Colonic mucosa (tissue), 4 donors: ENCODE data around the gene SLC35A4. TPM values are rescaled to one million over a fixed set of nuclear protein-coding genes. Genes with fewer than 3 reads are reported as not detected.

Source experiments
- DNase-seq: peaks from one replicate; pipeline ENCODE4 v3.0.0-alpha.2; 2020
- H3K27ac ChIP-seq: fragments of 200-600 bp; one replicate; pipeline ENCODE4 v1.8.0; 2021
- H3K27me3 ChIP-seq: fragments of 200-600 bp; one replicate; pipeline ENCODE4 v1.8.0; 2021
- H3K36me3 ChIP-seq: fragments of 200-600 bp; one replicate; pipeline ENCODE4 v1.8.0; 2021
- H3K4me1 ChIP-seq: fragments of 200-600 bp; one replicate; pipeline ENCODE4 v1.8.0; 2021; ENCODE audit warnings: mild to moderate bottlenecking
- H3K4me3 ChIP-seq: fragments of 200-600 bp; one replicate; pipeline ENCODE4 v1.8.0; 2021
- H3K9ac ChIP-seq, 2 donors: one replicate each; pipeline ENCODE4 v1.7.0; 2013; ENCODE audit warnings: control low read depth in 2 of 2, low read depth in 2 of 2, low read length in 2 of 2
- H3K9me3 ChIP-seq: fragments of 200-600 bp; one replicate; pipeline ENCODE4 v1.8.0; 2021
- intact Hi-C: fragments of 100-400 bp; cut with DNase I; formaldehyde crosslinking; loops from one replicate; pipeline ENCODE4 v1.14.1; 2022
- total RNA-seq, 2 donors: library from RNA; stranded (reverse); fragmentation: NEBNext Ultra II Directional in 1 of 2; extraction: Animal tissue kit (Norgen Biotek cat#: 25700) in 1 of 2; gene quantifications; one replicate each; pipeline ENCODE4 v1.2.1, GENCODE V29; 2021
- TF ChIP-seq, protein P1 (sequence below): fragments of 200-600 bp; IDR thresholded peaks from one replicate; pipeline ENCODE4 v1.8.0; 2022; ENCODE audit warnings: antibody characterized with exemption, mild to moderate bottlenecking
- donor health status: healthy.
- donor health status: DM: no; HTN: no; CAD: no.
- donor health status: DM: no; HTN: no; CAD: no.

The SLC35A4 gene
- total RNA-seq, 2 donors from 2014 or later: 78.1 to 129 TPM

DNA sequence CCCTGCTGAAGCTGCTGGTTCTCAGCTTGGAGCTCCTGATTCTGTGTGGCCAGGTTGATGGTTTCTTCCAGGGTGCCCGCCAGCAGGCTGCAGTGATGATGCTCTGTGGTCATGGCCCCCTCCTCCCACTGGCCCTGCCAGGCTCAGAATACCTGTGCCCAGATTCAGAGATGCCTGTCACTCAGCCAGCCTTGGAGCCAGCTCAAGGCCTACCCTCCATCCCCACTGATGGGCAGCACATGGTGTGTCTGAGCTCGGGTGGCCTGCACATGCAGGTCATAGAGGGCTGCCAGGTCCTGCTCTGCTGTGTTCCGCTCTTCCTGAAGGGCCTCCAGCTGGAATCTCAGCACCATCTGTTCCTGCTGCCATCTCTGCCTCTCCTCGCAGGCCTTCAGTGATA, 5.4 kb downstream of the SLC35A4 start:
- H3K4me1 ChIP-seq: peaks cover 5% of the 10 kb centered on the region
- DNase-seq: no peak
- H3K4me3 ChIP-seq: no peak overlapping the region

DNA sequence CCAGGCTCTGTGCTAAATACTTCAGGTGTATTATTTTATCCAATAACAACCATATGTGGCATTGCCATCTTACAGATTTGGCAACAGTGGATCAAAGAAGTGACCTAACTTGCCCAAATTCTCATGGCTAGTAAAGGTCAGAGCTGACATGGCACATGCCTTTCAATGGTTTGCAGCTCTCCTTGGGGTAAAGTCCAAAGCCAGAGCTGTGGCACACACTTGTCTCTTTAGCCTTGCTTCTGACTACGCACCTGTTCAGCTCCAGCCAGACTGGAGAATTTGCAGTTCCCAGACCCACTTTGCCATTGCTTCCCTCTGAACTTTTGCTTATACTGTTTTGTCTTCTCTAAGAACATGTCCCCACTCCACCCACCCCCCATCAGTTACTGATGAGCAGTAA, 5.9 kb downstream of the SLC35A4 start:
- H3K4me1 ChIP-seq: peaks cover 4% of the 10 kb centered on the region
- intact Hi-C loops: no loop called here
- no peak overlapping the region for H3K9ac ChIP-seq
- H3K27ac ChIP-seq: no peak overlapping the region
- no peak overlapping the region for H3K4me3 ChIP-seq
- no peaks in the 10 kb centered on the region for H3K9me3 ChIP-seq
- TF ChIP-seq, protein P1, sequence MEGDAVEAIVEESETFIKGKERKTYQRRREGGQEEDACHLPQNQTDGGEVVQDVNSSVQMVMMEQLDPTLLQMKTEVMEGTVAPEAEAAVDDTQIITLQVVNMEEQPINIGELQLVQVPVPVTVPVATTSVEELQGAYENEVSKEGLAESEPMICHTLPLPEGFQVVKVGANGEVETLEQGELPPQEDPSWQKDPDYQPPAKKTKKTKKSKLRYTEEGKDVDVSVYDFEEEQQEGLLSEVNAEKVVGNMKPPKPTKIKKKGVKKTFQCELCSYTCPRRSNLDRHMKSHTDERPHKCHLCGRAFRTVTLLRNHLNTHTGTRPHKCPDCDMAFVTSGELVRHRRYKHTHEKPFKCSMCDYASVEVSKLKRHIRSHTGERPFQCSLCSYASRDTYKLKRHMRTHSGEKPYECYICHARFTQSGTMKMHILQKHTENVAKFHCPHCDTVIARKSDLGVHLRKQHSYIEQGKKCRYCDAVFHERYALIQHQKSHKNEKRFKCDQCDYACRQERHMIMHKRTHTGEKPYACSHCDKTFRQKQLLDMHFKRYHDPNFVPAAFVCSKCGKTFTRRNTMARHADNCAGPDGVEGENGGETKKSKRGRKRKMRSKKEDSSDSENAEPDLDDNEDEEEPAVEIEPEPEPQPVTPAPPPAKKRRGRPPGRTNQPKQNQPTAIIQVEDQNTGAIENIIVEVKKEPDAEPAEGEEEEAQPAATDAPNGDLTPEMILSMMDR: no peak
- H3K36me3 ChIP-seq: peaks cover 8% of the 10 kb centered on the region
- DNase-seq: no peak
- no peaks in the 10 kb centered on the region for H3K27me3 ChIP-seq

More for the DNA sequence above, 5.4 kb downstream of the SLC35A4 start:
- Histone ChIP-seq H3K36me3 (peaks cover 8% of the 10 kb centered on the region), H3K9ac (no peak overlapping the region), H3K27ac (peak overlapping the region; percentile 0), H3K27me3 (no peaks in the 10 kb centered on the region), H3K9me3 (no peaks in the 10 kb centered on the region)
- TF ChIP-seq, protein P1: no peak
- intact Hi-C loops: no loop called here

DNA sequence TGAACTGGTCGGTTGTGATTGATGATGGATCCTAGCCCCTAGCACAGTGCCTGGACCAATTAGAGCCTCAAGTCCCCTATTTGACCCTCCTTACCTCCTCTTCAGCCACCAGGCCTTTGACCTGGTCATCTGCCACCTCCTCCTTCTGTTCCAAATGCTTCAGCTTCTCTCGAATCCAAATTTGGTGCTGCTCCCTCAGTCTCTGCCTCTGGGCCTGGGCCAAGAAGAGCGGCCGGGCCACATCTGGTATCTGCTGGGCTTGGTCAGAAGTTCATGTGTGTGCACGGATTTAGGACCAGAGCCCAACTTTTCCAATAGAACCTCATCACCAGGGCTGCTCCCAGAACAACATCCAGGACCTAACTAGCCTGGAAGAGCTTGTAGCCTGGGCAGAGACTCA, 6.5 kb downstream of the SLC35A4 start:
- TF ChIP-seq, protein P1: no peak
- no peak for DNase-seq
- Histone ChIP-seq H3K9me3 (no peaks in the 10 kb centered on the region), H3K9ac (no peak overlapping the region), H3K36me3 (peaks cover 8% of the 10 kb centered on the region), H3K4me3 (no peak overlapping the region), H3K27ac (no peak overlapping the region), H3K4me1 (no peaks in the 10 kb centered on the region), H3K27me3 (no peaks in the 10 kb centered on the region)
- intact Hi-C loops: no loop called here

DNA sequence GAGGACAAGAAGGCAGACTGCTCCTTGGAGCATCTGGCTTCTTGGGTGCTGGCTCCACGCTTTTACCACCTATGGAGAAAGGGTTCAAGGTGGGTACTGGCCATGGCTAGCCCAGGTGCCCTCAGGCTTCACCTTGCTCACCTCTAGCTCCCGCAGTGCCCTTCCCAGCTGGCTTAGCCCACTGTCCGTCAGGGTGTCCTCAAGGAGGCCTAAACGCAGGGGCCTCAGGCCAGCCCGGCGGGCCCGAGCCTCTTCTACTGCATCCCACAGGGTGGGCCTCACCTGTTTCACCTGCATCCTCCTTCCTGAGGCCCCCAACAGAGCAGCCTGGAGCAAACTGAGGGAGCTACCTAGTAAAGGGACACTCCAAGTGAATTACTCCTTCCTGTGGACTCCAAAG, 9.1 kb downstream of the SLC35A4 start:
- Histone ChIP-seq H3K9me3 (no peaks in the 10 kb centered on the region), H3K27me3 (no peaks in the 10 kb centered on the region), H3K36me3 (no peaks in the 10 kb centered on the region), H3K27ac (no peak overlapping the region), H3K4me1 (no peaks in the 10 kb centered on the region), H3K9ac (no peak overlapping the region), H3K4me3 (no peak overlapping the region)
- no peak for DNase-seq
- TF ChIP-seq, protein P1: no peak
- intact Hi-C loops: no loop called here

DNA sequence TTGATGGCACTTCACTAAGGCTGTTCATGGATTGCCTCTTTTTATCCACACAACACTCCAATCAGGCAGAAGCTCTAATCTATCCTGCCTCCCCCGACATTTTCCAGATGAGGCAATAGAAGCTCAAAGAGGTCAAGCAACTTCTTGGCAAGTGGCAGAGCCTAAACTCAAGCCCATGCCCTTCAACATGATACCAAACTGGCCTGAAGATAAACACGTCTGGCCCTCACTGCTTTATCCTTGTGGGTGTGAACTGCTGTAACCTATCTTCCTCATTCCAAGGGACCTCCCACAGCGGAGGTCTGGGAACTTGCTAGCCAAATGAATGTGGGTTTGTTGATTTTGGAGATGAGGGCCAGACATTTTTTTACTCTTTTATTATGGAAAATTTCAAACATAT, 9.5 kb downstream of the SLC35A4 start:
- intact Hi-C loops: no loop called here
- H3K27ac ChIP-seq: no peak overlapping the region
- no peaks in the 10 kb centered on the region for H3K27me3 ChIP-seq
- no peaks in the 10 kb centered on the region for H3K9me3 ChIP-seq
- no peaks in the 10 kb centered on the region for H3K36me3 ChIP-seq
- no peak for DNase-seq
- H3K4me3 ChIP-seq: no peak overlapping the region
- no peak overlapping the region for H3K9ac ChIP-seq
- H3K4me1 ChIP-seq: no peaks in the 10 kb centered on the region
- TF ChIP-seq, protein P1: no peak

DNA sequence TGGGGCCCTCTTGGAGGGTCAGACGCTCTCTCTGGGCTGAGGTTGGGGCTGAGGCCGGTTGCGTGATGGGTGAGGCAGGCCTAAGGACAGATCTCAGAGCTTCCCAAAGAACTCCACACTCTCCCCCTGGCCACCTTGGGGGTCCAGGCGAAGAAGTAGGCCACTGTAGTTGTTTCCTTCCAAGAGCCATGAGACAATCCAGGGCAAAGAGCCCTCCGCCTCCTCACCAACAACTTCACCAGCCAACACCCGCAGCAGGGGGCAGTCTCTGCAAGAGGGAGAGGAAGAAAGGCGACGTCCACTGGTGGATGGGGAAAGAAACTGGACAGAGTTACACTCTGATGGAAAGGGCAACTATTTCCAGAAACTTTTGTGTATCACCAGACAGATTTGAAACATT, 10.7 kb downstream of the SLC35A4 start:
- Histone ChIP-seq H3K4me3 (no peak overlapping the region), H3K36me3 (no peaks in the 10 kb centered on the region), H3K4me1 (no peaks in the 10 kb centered on the region), H3K9ac (no peak overlapping the region), H3K27me3 (no peaks in the 10 kb centered on the region), H3K9me3 (no peaks in the 10 kb centered on the region), H3K27ac (no peak overlapping the region)
- intact Hi-C loops: no loop called here
- TF ChIP-seq, protein P1: peak; percentile 33
- DNase-seq: peak; percentile 73
